RWPE1 (cell line): Measurements from ENCODE around the gene CCDC167.

Source experiments
- CTCF ChIA-PET: fragments of 350-600 bp; sonication (Branson Sonifier 250); formaldehyde crosslinking; extraction: SDS; loops from one replicate; lab custom pipeline; 2021; lab: Yijun Ruan, JAX
- POLR2A ChIA-PET: fragments of 400-600 bp; formaldehyde crosslinking; extraction: SDS; loops from one replicate; lab custom pipeline; 2020; ENCODE audit warnings: antibody characterized with exemption; ENCODE audit not compliant: low non-redundant PET; lab: Yijun Ruan, JAX
- DNase-seq: peaks from one replicate; pipeline ENCODE4 v3.0.0; 2012; ENCODE audit warnings: low spot score
- H3K27ac ChIP-seq: fragments of 450-650 bp; 2 replicates; pipeline ENCODE4 v1.5.1; 2017
- TF ChIP-seq, protein P1 (sequence below): fragments of 450-650 bp; conservative IDR thresholded peaks from 2 replicates; pipeline ENCODE4 v1.5.1; 2017; ENCODE audit warnings: low read depth, mild to moderate bottlenecking

CCDC167 gene

DNA sequence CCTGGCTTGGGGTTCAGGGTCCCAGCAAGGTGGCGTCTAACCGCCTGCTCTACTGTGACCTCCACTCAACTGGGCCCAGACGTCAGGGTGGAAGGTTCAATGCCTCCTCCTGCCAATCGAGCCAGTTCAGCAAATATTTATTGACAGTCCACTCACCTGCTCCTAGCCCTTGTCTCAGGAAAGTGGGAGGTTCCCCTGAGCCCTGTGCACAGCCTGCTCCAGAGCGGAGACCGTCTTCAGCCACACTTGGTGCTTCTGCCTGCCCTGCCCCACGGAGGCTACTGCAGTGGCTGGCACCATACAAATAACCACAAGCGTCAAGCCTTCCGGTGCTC, 6.1 kb downstream of the CCDC167 start:
- TF ChIP-seq, protein P1, sequence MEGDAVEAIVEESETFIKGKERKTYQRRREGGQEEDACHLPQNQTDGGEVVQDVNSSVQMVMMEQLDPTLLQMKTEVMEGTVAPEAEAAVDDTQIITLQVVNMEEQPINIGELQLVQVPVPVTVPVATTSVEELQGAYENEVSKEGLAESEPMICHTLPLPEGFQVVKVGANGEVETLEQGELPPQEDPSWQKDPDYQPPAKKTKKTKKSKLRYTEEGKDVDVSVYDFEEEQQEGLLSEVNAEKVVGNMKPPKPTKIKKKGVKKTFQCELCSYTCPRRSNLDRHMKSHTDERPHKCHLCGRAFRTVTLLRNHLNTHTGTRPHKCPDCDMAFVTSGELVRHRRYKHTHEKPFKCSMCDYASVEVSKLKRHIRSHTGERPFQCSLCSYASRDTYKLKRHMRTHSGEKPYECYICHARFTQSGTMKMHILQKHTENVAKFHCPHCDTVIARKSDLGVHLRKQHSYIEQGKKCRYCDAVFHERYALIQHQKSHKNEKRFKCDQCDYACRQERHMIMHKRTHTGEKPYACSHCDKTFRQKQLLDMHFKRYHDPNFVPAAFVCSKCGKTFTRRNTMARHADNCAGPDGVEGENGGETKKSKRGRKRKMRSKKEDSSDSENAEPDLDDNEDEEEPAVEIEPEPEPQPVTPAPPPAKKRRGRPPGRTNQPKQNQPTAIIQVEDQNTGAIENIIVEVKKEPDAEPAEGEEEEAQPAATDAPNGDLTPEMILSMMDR, result no peak
- no peak overlapping the region for H3K27ac ChIP-seq
- POLR2A ChIA-PET, result no interaction called here
- no peak for DNase-seq
- CTCF ChIA-PET, result no interaction called here

DNA sequence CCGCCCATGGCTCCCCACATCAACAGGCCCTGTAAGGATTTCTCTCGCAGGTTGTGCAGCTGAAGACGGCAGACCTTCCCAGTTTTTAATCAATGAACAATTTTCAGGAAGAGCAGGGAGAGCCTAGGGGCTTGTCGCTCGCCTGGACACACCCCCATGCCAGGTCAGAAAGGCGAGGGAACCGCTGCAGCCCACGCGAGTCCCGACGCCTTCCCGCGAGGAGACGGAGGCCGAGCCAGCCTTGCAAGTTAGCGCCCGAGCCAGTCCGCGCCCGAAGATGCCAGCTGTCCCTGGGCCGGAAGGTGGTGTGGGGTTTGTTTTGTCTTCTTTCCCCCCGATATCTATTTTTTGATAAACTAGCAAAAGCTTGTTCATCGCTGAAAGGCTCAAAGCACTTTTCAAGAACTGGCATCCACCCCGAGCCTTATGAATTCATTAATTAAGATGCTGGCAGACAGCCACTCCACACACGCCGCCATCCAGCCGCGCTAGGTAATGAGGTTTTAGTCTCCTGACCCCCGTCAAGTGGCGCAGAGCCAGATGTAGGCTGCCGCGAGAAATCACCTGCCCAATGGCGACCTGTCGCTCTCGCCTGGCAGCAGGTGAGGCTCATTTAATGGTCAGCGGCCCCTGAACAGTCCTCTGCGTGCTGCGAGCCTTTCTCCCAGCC, 6.6 kb downstream of the CCDC167 start:
- no peak overlapping the region for H3K27ac ChIP-seq
- POLR2A ChIA-PET, result no interaction called here
- CTCF ChIA-PET, result interaction anchor here (1.0 kb wide), 1 partner anchor 199 kb away, joined by 4 read pairs; no protein-coding TSS in a partner anchor
- TF ChIP-seq, protein P1, result no peak
- no peak for DNase-seq

DNA sequence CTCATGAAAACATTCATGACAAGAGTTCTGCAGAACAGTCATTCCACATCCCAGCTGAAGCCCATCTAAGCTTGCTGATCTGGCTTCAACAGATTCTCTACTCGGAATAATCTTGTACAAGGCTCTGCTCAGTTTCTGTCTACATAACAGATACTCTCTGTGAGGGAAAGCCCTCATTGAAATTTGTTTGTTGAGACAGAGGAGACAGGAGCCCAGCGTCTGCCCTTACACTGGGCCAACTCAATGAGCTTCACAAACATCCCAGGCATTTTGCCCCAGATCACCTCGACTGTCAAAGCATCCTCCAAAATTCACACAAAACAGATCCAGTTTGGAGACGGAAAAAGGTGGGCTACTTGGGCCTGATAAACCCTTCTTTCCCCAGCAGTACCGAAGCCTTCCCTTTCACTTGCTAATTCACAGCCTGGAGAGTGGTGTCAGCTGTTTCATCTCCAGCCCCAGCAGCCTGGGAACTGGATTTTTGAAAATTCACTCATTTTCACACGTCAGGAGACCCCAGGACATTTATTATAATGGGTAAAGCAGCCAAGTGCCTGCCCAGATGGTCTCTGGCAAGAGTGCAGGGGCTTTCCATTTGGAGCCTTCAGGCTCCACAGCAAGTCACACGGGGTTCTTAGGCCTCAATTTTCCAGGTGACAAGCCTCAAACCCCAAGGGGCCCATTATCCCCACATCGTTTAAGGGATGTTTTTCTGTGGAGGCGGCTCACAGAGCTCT, 7.3 kb downstream of the CCDC167 start:
- ChIA-PET POLR2A (no interaction called here), CTCF (interaction anchor here (1.0 kb wide), 1 partner anchor 200 kb away, joined by 4 read pairs; no protein-coding TSS in a partner anchor)
- DNase-seq, result no peak
- TF ChIP-seq, protein P1, result no peak
- H3K27ac ChIP-seq, result no peak overlapping the region

DNA sequence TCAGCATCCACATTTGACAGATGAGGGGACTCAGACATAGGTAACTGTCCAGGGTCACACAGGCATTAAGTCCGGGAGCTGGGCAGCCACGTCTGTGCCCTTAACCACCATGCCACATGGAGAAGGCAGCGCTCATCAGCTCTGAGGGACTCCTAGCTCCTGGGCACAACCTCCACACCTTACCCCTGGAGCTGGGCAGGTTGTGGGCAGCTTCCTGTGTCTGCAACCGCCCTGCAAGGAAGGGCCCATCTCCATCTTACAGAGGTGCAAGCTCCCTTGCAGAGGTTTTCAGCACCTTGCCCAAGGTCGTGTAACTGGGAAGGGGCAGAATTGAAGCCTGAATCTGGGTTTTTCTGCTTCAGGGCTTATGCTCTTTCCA, 7.9 kb downstream of the CCDC167 start:
- no peak overlapping the region for H3K27ac ChIP-seq
- TF ChIP-seq, protein P1, result no peak
- ChIA-PET CTCF (interaction anchor here (1.0 to 1.6 kb wide), 2 partner anchors 200 kb away, joined by 4 to 5 read pairs; no protein-coding TSS in a partner anchor), POLR2A (no interaction called here)
- DNase-seq, result no peak

DNA sequence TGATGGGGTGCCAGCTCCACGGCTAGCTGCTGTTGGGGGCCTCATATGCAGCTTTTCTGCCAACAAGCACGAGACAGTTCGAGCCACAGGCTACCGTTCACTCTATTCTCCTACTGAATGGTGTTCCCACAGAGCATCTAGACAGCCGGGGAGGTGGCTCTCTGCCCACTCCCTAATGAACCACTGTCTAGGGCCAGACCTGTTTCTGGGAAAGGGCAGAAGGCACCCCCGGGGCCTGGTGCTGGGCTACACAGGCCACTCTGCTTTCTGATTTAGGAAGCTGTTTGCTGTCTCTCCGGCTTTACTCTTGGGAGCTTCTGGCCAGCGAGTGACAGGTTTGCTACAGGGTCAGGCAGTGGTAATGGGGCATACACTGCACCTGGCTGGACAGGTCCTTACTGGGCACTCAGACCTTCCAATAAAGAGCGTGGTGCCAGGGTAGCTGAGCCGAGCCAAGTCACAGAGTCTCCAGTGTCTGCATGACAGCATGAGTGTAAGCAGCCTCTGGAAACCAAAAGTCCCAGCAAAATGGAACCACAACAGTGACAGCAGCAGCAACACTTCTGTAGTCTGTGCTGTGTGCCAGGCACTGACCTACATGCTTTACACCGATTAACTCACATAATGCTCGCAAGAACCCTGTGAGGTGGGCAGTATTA, 8.4 kb downstream of the CCDC167 start:
- TF ChIP-seq, protein P1, result no peak
- no peak overlapping the region for H3K27ac ChIP-seq
- CTCF ChIA-PET, result interaction anchor here (1.6 kb wide), 1 partner anchor 201 kb away, joined by 5 read pairs; no protein-coding TSS in a partner anchor
- DNase-seq, result no peak
- POLR2A ChIA-PET, result no interaction called here

DNA sequence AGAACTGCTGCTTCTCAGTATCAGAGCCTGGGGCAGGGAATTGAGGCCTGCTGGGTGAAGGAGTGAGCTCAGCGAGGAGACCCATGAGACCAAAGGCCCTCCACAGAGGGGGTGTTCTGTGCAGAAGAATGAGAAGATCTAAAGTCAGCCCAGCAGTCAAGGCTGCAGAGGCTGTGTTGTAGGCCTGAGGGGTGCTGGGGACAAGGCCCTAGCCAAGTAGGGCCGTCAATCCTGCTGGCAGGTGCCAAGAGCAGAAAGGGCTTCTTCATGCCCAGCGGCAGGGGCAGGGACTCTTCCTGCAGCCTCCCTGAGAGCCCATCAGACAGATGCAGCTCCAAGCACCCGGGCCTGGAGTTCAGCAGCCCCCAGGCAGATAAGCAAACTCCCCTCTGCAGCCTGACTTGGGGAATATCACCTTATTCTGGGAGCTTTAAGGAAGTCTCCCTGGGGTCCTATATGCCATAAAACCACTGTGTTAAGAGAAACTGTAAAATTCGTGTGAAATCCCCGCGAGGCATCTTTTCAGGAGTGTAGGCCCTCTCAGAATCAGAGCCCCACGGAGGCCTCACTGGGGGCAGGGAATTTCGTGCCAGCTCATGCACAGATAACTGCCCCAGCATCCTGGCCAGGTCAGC, 9.0 kb downstream of the CCDC167 start:
- POLR2A ChIA-PET, result no interaction called here
- TF ChIP-seq, protein P1, result no peak
- no peak overlapping the region for H3K27ac ChIP-seq
- CTCF ChIA-PET, result interaction anchor here (1.6 kb wide), 1 partner anchor 201 kb away, joined by 5 read pairs; no protein-coding TSS in a partner anchor
- no peak for DNase-seq
